ENCODE measurements around the gene AFF2.

The AFF2 gene

DNA sequence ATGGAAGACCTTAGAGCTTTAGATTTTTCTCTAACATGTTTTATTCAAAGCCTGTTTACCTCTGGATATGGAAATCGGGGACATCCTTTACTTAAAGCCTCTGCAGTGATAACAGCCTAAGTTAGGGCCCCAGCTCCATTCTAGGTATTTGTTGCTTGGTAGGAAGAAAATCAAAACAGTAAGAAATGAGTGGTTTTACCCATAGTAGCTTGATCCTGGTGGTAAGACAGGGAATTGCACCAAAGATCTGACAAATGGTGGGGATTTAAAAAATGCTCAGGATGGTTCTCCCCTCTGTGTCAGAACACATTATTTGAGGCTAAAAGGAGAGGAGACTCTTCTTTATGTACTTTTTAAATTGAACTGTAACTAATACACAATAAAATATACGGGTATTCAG lies 52.4 kb downstream of the AFF2 start:
- TF ChIP-seq, protein P1, sequence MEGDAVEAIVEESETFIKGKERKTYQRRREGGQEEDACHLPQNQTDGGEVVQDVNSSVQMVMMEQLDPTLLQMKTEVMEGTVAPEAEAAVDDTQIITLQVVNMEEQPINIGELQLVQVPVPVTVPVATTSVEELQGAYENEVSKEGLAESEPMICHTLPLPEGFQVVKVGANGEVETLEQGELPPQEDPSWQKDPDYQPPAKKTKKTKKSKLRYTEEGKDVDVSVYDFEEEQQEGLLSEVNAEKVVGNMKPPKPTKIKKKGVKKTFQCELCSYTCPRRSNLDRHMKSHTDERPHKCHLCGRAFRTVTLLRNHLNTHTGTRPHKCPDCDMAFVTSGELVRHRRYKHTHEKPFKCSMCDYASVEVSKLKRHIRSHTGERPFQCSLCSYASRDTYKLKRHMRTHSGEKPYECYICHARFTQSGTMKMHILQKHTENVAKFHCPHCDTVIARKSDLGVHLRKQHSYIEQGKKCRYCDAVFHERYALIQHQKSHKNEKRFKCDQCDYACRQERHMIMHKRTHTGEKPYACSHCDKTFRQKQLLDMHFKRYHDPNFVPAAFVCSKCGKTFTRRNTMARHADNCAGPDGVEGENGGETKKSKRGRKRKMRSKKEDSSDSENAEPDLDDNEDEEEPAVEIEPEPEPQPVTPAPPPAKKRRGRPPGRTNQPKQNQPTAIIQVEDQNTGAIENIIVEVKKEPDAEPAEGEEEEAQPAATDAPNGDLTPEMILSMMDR (conservative IDR thresholded peaks at IDR 0.05) = no peak; the same call in 1 of the 2 replicates
- H3K27ac ChIP-seq = no peak overlapping the region

DNA sequence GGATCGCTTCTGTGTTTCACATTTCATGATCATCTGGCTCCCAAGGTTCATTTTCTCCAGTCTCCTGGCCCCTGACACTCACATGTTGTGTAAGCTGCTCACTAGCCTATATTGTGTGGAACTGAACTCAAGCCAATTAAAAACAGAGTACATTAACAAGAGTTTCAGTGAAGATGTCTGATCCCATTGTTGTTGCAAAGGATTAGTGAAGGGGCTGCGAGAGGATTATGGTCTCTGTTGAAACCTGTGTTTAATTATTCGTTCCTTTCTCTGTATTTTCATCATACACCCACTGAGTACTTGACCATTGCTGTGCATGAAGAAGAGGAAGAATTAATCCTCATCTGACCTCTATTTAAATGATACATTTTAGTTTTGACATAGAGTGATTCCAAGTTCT lies 54.7 kb downstream of the AFF2 start:
- TF ChIP-seq, protein P1 (conservative IDR thresholded peaks at IDR 0.05) = no peak
- no peak overlapping the region for H3K27ac ChIP-seq

DNA sequence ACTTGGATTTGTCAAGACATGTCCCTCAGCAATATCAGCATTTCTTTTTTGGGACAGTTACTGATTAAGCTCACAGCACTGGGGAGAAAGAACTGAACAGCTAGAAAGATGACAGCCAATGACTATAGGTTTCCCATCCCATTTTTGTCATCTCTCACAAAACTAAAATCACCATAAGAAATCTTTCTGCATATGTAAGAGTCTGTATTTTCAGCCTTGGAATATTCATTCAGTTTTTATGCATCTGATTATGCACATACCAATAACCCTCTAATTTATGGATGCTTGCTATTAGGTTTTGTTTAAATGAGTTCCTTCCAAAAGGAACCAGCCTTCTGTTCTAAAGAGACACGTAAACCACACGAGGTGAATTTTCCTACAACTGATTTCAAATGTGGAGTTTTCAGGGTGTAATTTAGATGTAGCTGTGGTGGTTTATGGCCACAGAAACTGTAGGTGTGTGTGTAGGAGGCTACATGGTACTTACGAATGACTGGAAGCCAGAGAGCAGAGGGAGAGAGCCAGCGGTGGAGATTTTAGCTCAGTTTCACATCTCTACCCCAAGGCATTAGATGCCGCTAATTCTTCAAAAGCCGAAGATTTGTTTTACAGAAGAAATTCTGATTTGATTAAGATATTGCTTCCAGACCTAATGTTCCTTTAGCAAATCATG lies 55.3 kb downstream of the AFF2 start:
- TF ChIP-seq, protein P1 (conservative IDR thresholded peaks at IDR 0.05) = no peak

DNA sequence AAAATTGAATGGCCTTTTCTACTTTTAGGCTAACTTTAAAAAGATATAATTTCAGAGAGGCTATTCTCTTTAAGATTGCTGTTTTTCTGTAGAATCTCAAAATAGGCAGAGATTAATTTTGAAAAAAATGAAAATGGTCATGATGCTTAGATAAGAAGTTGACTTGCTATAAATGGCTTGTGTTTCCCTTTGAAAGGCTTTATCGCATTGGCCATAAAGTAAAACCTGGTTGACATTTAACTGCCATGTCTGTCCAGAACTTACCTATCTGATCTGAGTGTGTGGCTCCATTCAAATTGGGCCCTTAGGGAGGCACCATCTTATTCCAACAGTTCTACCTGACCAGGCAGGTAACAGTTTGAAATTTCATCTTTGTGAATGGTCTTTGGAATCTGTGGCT lies 56.1 kb downstream of the AFF2 start:
- H3K27ac ChIP-seq = no peak overlapping the region
- TF ChIP-seq, protein P1 (conservative IDR thresholded peaks at IDR 0.05) = no peak

More for the DNA sequence above, 55.3 kb downstream of the AFF2 start:
- H3K27ac ChIP-seq = no peak overlapping the region

DNA sequence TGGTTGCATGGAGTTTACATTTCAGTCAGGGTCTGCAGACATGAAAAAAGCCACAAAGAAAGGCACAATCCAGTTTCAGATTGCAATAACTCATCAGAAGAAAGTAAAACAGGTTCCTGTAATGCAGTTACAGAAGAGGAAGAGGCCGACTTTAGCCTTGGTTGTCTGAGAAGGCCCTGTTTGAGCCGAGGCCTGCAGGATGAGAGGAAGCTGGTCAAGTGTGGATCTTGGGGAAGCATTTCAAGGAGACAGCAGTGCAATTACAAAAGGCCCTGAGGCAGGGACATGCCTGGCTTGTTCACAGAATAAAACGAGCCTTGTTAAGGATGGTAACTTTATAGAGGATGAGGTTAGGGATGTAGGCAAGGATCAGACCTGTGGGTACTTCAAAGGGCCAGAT lies 62.4 kb downstream of the AFF2 start:
- no peak overlapping the region for H3K27ac ChIP-seq
- TF ChIP-seq, protein P1 (conservative IDR thresholded peaks at IDR 0.05) = no peak

DNA sequence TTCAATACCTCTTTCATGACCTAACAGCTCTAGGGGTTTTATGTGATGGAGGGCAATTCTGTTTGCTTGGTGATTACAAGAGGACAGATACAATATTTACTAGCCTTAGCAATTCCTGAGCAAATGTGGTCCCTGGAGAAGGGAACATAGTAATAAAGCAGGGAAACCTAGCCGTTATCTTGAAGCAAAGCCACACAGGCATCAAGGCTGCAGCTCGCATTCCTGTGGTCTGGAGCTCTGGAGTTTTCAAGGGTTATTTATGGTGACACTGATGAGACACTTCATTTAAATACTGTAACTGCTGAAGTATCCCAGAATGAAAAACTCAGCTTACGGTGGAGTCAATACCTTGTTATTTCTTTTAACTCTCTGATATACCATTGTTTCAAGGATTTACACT lies 66.8 kb downstream of the AFF2 start:
- no peak overlapping the region for H3K27ac ChIP-seq
- TF ChIP-seq, protein P1 (conservative IDR thresholded peaks at IDR 0.05) = no peak

DNA sequence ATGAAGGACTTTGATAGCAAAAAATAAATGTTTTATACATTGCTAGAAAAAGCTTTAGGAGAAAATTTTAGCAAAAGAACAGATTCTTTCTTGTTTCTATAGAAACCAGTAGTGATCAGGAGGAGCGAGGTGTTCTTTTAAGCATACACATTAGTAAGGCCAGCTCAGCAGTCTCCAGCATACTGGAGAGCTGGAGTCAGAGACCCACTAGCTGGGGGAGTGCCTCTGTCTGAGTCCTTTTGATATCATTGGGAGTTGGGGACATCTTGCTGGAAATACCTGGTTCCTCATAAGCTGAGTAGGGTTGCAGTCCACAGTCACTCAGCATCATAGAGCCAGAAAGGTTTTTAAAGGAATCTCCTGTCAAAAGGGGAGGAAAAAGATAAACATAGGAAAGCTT lies 67.4 kb downstream of the AFF2 start:
- TF ChIP-seq, protein P1 (conservative IDR thresholded peaks at IDR 0.05) = no peak
- no peak overlapping the region for H3K27ac ChIP-seq
